Loucy (cell line): ENCODE data around the gene CDC37.

Experiments
- CTCF ChIP-seq: fragments of 200-600 bp; sonication (generic); conservative IDR thresholded peaks from 2 replicates; pipeline ENCODE4 v1.5.1; 2014; ENCODE audit warnings: mild to moderate bottlenecking, antibody characterized with exemption, low read length
- EZH2phosphoT487 ChIP-seq: fragments of 200-600 bp; IDR thresholded peaks from 2 replicates; pipeline ENCODE4 v1.6.1; 2018; ENCODE audit warnings: antibody characterized with exemption, mild to moderate bottlenecking, moderate library complexity, borderline replicate concordance

DNA sequence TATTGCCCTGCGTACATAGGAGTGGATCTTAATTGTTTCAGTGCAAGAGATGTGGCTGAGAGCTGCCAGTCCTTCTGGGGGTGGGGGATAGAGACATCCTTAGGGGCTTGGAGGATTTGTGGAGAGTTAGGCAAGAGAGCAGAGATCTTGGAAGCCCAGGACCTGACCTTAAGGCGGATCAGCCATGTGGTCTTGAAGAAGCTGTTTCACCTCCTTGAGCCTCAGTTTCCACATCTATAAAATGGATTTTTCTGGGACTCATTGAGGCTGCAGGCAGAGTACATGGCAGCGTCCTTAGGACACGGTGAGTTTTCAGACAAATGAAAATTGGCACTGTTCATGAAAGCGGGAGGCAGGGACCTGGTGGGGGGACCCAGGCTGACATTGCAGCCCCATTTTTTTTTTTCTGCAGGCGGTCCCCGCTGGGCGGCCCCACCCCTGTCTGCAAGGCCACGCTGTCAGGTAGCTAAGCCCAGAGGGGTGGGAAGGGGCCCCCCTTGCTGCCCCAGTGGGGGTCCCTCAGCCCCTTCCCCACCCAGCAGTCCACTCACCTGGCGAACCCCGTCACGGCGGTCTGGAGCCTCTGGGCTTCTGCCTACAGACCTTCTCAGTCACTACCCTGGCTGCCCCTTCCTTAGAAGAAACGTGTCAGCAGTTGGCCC lies 47.0 kb upstream of the CDC37 start:
- TF ChIP-seq CTCF (no peak), EZH2phosphoT487 (no peak)
